ENCODE measurements around the gene TUBD1. TPM values are rescaled to one million over a fixed set of nuclear protein-coding genes. Genes with fewer than 3 reads are reported as not detected.

The TUBD1 gene
- total and polyA plus RNA-seq, 4 donors = 2.1 to 12.7 (median 6.0) TPM

GRCh38 chr17:59837308-59838051 is 55.3 kb downstream of the TUBD1 start (continued):
- TF ChIP-seq REST (IDR thresholded peaks at IDR 0.05) (peak; percentile 96), FOXA2 (IDR thresholded peaks at IDR 0.05) (peak; percentile 54), EGR1 (IDR thresholded peaks at IDR 0.05; ENCODE audit: low read depth in 2 of 2) (peak; percentile 70), TAF1 (conservative IDR thresholded peaks at IDR 0.05) (peak; percentile 99), NR2F2 (IDR thresholded peaks at IDR 0.05) (peak; percentile 89), JUND (IDR thresholded peaks at IDR 0.05) (peak; percentile 98 to 99)

- H3K9me3 ChIP-seq (ENCODE audit: control insufficient read depth in 4 of 4, low read length in 3 of 4) = no peaks in the 10 kb centered on the region
- H3K9ac ChIP-seq (ENCODE audit: low read depth in 1 of 2, low read length in 2 of 2) = no peak overlapping the region
- no peaks in the 10 kb centered on the region for H3K36me3 ChIP-seq (ENCODE audit: control insufficient read depth in 4 of 4, insufficient read depth in 3 of 4, low read depth in 1 of 4, low read length in 3 of 4)
- H3K4me3 ChIP-seq (ENCODE audit: low read depth in 1 of 3, low read length in 3 of 3) = no peak overlapping the region
- H3K27me3 ChIP-seq (ENCODE audit: control insufficient read depth in 4 of 4, insufficient read depth in 4 of 4, low read length in 3 of 4) = no peaks in the 10 kb centered on the region
- H3K4me1 ChIP-seq (ENCODE audit: control insufficient read depth in 4 of 4, insufficient read depth in 4 of 4, low read length in 3 of 4) = peaks cover 0 to 18% (median 12%) of the 10 kb centered on the region in 4 donors
- no peak for TF ChIP-seq RXRA (IDR thresholded peaks at IDR 0.05)
- H3K27ac ChIP-seq (ENCODE audit: low read depth in 1 of 2, low read length in 2 of 2) = no peak overlapping the region
- no peak for DNase-seq (ENCODE audit: low spot score)
- WGBS = 81% methylated on average over 4 of the region's 4 CpGs
Measured at GRCh38 chr17:59832883-59833379, 59.8 kb downstream of the TUBD1 start.

- no peaks in the 10 kb centered on the region for H3K27me3 ChIP-seq (ENCODE audit: control insufficient read depth in 4 of 4, insufficient read depth in 4 of 4, low read length in 3 of 4)
- H3K27ac ChIP-seq (ENCODE audit: low read depth in 1 of 2, low read length in 2 of 2) = no peak overlapping the region
- WGBS = 73% methylated on average over 1 of the region's 1 CpG
- H3K4me1 ChIP-seq (ENCODE audit: control insufficient read depth in 4 of 4, insufficient read depth in 4 of 4, low read length in 3 of 4) = peaks cover 0 to 12% (median 11%) of the 10 kb centered on the region in 4 donors
- H3K9ac ChIP-seq (ENCODE audit: low read depth in 1 of 2, low read length in 2 of 2) = no peak overlapping the region
- DNase-seq (ENCODE audit: low spot score) = no peak
- H3K4me3 ChIP-seq (ENCODE audit: low read depth in 1 of 3, low read length in 3 of 3) = no peak overlapping the region
- no peaks in the 10 kb centered on the region for H3K9me3 ChIP-seq (ENCODE audit: control insufficient read depth in 4 of 4, low read length in 3 of 4)
- no peaks in the 10 kb centered on the region for H3K36me3 ChIP-seq (ENCODE audit: control insufficient read depth in 4 of 4, insufficient read depth in 3 of 4, low read depth in 1 of 4, low read length in 3 of 4)
- no peak for TF ChIP-seq YY1 (IDR thresholded peaks at IDR 0.05)
- TF ChIP-seq MAX (IDR thresholded peaks at IDR 0.05) = no peak
- TF ChIP-seq RXRA (IDR thresholded peaks at IDR 0.05) = no peak
- TF ChIP-seq FOXA2 (IDR thresholded peaks at IDR 0.05) = no peak
- TF ChIP-seq EGR1 (IDR thresholded peaks at IDR 0.05; ENCODE audit: low read depth in 2 of 2) = no peak
- no peak for TF ChIP-seq ATF3 (IDR thresholded peaks at IDR 0.05)
- no peak for TF ChIP-seq ZBTB33 (IDR thresholded peaks at IDR 0.05)
- no peak for TF ChIP-seq FOXA1 (IDR thresholded peaks at IDR 0.05)
- no peak for TF ChIP-seq HNF4G (IDR thresholded peaks at IDR 0.05)
- no peak for TF ChIP-seq TAF1 (conservative IDR thresholded peaks at IDR 0.05)
- TF ChIP-seq SP1 (IDR thresholded peaks at IDR 0.05) = no peak
- TF ChIP-seq JUND (IDR thresholded peaks at IDR 0.05) = no peak
- no peak for TF ChIP-seq RAD21 (IDR thresholded peaks at IDR 0.05)
- no peak for TF ChIP-seq REST (IDR thresholded peaks at IDR 0.05)
- TF ChIP-seq GABPA (IDR thresholded peaks at IDR 0.05 in 1 of 2, conservative IDR thresholded peaks at IDR 0.05 in 1 of 2) = no peak
- no peak for TF ChIP-seq CTCF (IDR thresholded peaks at IDR 0.05; ENCODE audit: low read depth, low read length, missing input control)
Measured at GRCh38 chr17:59830846-59831486, 61.8 kb downstream of the TUBD1 start.

Measured in liver (tissue), 9 donors.